ENCODE results near the gene FAM181A. TPM values are rescaled to one million over a fixed set of nuclear protein-coding genes. Genes with fewer than 3 reads are reported as not detected.

FAM181A gene
- not detected for total RNA-seq
- not detected for polyA plus RNA-seq
- not detected for total RNA-seq

DNA sequence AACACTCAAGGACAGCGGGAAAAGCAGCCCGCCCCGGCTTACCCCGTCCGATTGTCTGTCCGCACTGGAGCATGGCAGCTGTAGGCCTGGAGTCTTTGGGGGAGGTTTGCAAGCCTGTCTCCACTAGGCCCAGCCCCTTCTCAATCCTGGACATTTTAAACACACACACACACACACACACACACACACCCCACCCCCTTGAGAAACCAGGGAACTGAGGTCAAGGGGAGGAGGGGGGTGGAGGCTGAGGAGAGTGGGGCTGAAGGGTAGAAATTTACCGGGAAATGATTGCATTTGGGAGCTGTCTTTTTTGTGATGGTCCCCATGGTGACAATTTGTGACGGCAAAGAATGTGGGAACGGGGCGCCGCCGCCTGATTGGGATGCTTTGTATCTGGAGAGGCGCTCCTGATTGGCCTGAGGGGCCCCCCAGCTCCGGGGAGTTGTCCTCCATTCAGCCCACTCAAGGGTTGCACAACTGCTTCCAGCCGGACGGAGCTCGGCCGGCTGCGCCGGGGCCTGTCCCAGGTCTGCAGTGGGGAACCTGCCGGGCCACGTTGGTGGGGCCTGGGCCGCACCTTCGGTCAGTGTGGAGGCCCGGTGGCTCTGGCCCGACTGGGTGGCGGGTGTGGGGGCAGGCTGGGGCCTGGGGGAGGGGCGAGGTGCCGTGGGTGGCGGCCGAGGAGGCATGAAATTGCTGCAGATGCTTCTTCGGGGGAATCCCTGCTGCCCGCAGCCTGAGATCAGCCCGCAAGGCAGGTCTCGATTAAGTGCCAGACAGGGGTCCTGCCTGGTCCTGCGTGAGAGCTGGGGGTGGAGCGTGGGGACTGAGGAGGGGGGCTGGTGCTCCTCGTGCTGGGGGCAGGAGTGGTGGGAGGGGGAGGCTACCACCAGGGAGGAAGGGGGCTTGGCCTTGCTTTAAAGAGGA, at the start of gene FAM181A:
Gene FAM181A (plus strand): TSS at position 472 of the 927 bp plus-strand sequence. CDS start 942 bp downstream, outside the sequence.
- H3K27me3 Mint-ChIP-seq: no peaks in the 10 kb centered on the region
- no peaks in the 10 kb centered on the region for H3K9me3 Mint-ChIP-seq
- no peaks in the 10 kb centered on the region for H3K36me3 Mint-ChIP-seq
- ATAC-seq (no peak), DNase-seq (no peak)
- H3K27me3 ChIP-seq (ENCODE audit: control insufficient read depth in 2 of 2, insufficient read depth in 2 of 2, low read length in 2 of 2): no peaks in the 10 kb centered on the region
- no peak within 1 kb of the TSS for H3K4me3 Mint-ChIP-seq
- H3K4me1 ChIP-seq (ENCODE audit: control insufficient read depth in 2 of 2, insufficient read depth in 2 of 2, low read length in 2 of 2): no peaks in the 10 kb centered on the region
- no peak within 1 kb of the TSS for H3K27ac Mint-ChIP-seq
- H3K4me3 ChIP-seq (ENCODE audit: low read length): no peak within 1 kb of the TSS
- H3K36me3 ChIP-seq (ENCODE audit: control insufficient read depth in 2 of 3, insufficient read depth in 3 of 3, low read length in 3 of 3): no peaks in the 10 kb centered on the region
- CTCF ChIA-PET: no interaction called here
- no peak within 1 kb of the TSS for H3K27ac ChIP-seq (ENCODE audit: low read depth, low read length)
- no peaks in the 10 kb centered on the region for H3K9me3 ChIP-seq (ENCODE audit: control insufficient read depth in 2 of 3, low read length in 3 of 3)
- intact Hi-C loops (cut with micrococcal nuclease): no loop called here
- no peaks in the 10 kb centered on the region for H3K4me1 Mint-ChIP-seq
- POLR2A ChIA-PET: no interaction called here

GRCh38 chr14:93878212-93878611, 48.9 kb upstream of the FAM181A start:
- ChIA-PET POLR2A (no interaction called here), CTCF (no interaction called here)
- ATAC-seq (no peak), DNase-seq (no peak)
- Mint-ChIP-seq H3K9me3 (peaks cover 0 to 21% (median 4%) of the 10 kb centered on the region in 11 donors), H3K4me1 (peaks cover 0 to 6% (median 0%) of the 10 kb centered on the region in 7 donors), H3K36me3 (peaks cover 0 to 6% (median 0%) of the 10 kb centered on the region in 5 donors), H3K27ac (no peak overlapping the region), H3K27me3 (peaks cover 0 to 34% (median 18%) of the 10 kb centered on the region in 5 donors), H3K4me3 (no peak overlapping the region)
- no peak overlapping the region for H3K27ac ChIP-seq (ENCODE audit: low read depth, low read length)
- intact Hi-C loops (cut with micrococcal nuclease): no loop called here
- H3K27me3 ChIP-seq (ENCODE audit: control insufficient read depth in 2 of 2, insufficient read depth in 2 of 2, low read length in 2 of 2): no peaks in the 10 kb centered on the region
- H3K9me3 ChIP-seq (ENCODE audit: control insufficient read depth in 2 of 3, low read length in 3 of 3): no peaks in the 10 kb centered on the region
- H3K4me3 ChIP-seq (ENCODE audit: low read length): no peak overlapping the region
- no peaks in the 10 kb centered on the region for H3K36me3 ChIP-seq (ENCODE audit: control insufficient read depth in 2 of 3, insufficient read depth in 3 of 3, low read length in 3 of 3)
- no peaks in the 10 kb centered on the region for H3K4me1 ChIP-seq (ENCODE audit: control insufficient read depth in 2 of 2, insufficient read depth in 2 of 2, low read length in 2 of 2)

DNA sequence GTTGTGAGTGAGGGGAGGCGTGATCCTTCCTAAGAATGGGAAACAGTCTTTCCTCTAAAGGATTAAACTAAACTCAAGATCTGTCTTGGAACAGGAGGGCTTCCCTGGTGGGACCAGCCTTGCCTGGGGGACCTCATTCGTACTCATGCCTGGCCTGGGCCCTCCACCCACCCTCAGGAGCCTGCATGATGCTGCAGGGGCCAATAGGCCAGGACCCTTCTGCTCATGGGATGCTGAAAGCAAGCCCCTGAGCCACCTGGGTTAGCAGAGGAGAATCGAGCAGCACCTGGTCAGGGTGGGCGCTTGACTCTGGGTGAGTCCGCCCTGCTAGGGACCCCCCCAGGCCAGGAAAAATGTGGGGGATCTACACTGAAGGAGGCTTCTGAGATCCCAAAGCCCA, 48.3 kb upstream of the FAM181A start:
- Mint-ChIP-seq H3K4me1 (peaks cover 0 to 6% (median 0%) of the 10 kb centered on the region in 7 donors), H3K4me3 (no peak overlapping the region), H3K36me3 (peaks cover 0 to 6% (median 0%) of the 10 kb centered on the region in 5 donors), H3K27ac (no peak overlapping the region), H3K27me3 (peaks cover 0 to 28% (median 17%) of the 10 kb centered on the region in 5 donors), H3K9me3 (peaks cover 0 to 16% (median 4%) of the 10 kb centered on the region in 11 donors)
- POLR2A ChIA-PET: no interaction called here
- no peaks in the 10 kb centered on the region for H3K36me3 ChIP-seq (ENCODE audit: control insufficient read depth in 2 of 3, insufficient read depth in 3 of 3, low read length in 3 of 3)
- H3K27me3 ChIP-seq (ENCODE audit: control insufficient read depth in 2 of 2, insufficient read depth in 2 of 2, low read length in 2 of 2): no peaks in the 10 kb centered on the region
- CTCF ChIA-PET: no interaction called here
- H3K4me1 ChIP-seq (ENCODE audit: control insufficient read depth in 2 of 2, insufficient read depth in 2 of 2, low read length in 2 of 2): no peaks in the 10 kb centered on the region
- no peak for DNase-seq
- no peaks in the 10 kb centered on the region for H3K9me3 ChIP-seq (ENCODE audit: control insufficient read depth in 2 of 3, low read length in 3 of 3)
- ATAC-seq: no peak
- intact Hi-C loops (cut with micrococcal nuclease): no loop called here
- no peak overlapping the region for H3K4me3 ChIP-seq (ENCODE audit: low read length)
- H3K27ac ChIP-seq (ENCODE audit: low read depth, low read length): no peak overlapping the region

- POLR2A ChIA-PET: no interaction called here
- Mint-ChIP-seq H3K4me1 (peaks cover 0 to 6% (median 0%) of the 10 kb centered on the region in 7 donors), H3K27me3 (peaks cover 0 to 22% (median 12%) of the 10 kb centered on the region in 5 donors), H3K4me3 (no peak overlapping the region), H3K9me3 (peaks cover 0 to 10% (median 0%) of the 10 kb centered on the region in 11 donors), H3K36me3 (no peaks in the 10 kb centered on the region), H3K27ac (no peak overlapping the region)
- CTCF ChIA-PET: no interaction called here
- Histone ChIP-seq H3K9me3 (ENCODE audit: control insufficient read depth in 2 of 3, low read length in 3 of 3) (no peaks in the 10 kb centered on the region), H3K4me1 (ENCODE audit: control insufficient read depth in 2 of 2, insufficient read depth in 2 of 2, low read length in 2 of 2) (no peaks in the 10 kb centered on the region), H3K27me3 (ENCODE audit: control insufficient read depth in 2 of 2, insufficient read depth in 2 of 2, low read length in 2 of 2) (no peaks in the 10 kb centered on the region), H3K36me3 (ENCODE audit: control insufficient read depth in 2 of 3, insufficient read depth in 3 of 3, low read length in 3 of 3) (no peaks in the 10 kb centered on the region), H3K4me3 (ENCODE audit: low read length) (no peak overlapping the region), H3K27ac (ENCODE audit: low read depth, low read length) (no peak overlapping the region)
- no peak for DNase-seq
- intact Hi-C loops (cut with micrococcal nuclease): no loop called here
- no peak for ATAC-seq
Observed at GRCh38 chr14:93879362-93879983, 47.7 kb upstream of the FAM181A start.

- ChIA-PET POLR2A (no interaction called here), CTCF (no interaction called here)
- DNase-seq (no peak), ATAC-seq (no peak)
- Mint-ChIP-seq H3K4me3 (no peak overlapping the region), H3K36me3 (no peaks in the 10 kb centered on the region), H3K9me3 (peaks cover 0 to 13% (median 6%) of the 10 kb centered on the region in 11 donors), H3K4me1 (peaks cover 0 to 8% (median 5%) of the 10 kb centered on the region in 7 donors), H3K27ac (no peak overlapping the region), H3K27me3 (peaks cover 5 to 26% (median 12%) of the 10 kb centered on the region in 5 donors)
- Histone ChIP-seq H3K27me3 (ENCODE audit: control insufficient read depth in 2 of 2, insufficient read depth in 2 of 2, low read length in 2 of 2) (no peaks in the 10 kb centered on the region), H3K9me3 (ENCODE audit: control insufficient read depth in 2 of 3, low read length in 3 of 3) (no peaks in the 10 kb centered on the region), H3K4me1 (ENCODE audit: control insufficient read depth in 2 of 2, insufficient read depth in 2 of 2, low read length in 2 of 2) (no peaks in the 10 kb centered on the region), H3K4me3 (ENCODE audit: low read length) (no peak overlapping the region), H3K36me3 (ENCODE audit: control insufficient read depth in 2 of 3, insufficient read depth in 3 of 3, low read length in 3 of 3) (no peaks in the 10 kb centered on the region), H3K27ac (ENCODE audit: low read depth, low read length) (no peak overlapping the region)
- intact Hi-C loops (cut with micrococcal nuclease): no loop called here
Observed at GRCh38 chr14:93880021-93880820, 46.9 kb upstream of the FAM181A start.

DNA sequence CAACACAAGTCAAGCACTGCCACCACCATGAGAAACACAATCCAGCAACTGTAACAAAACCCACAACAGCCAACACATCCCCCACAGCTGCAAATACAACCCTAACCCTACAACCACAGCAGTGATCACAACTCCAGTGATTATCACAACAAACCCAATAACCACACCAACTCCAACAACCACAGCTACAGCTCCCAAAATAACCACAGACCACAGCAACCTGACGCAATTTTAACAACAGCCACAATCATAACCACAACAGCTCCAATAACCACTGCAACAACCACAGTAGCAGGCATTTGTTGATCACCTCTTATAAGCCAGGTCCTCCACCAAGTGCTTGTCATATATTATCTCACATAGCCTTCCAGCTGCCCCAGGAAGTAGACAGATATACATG, 42.2 kb upstream of the FAM181A start:
- H3K4me1 Mint-ChIP-seq: peaks cover 0 to 6% (median 0%) of the 10 kb centered on the region in 7 donors
- peaks cover 0 to 26% (median 9%) of the 10 kb centered on the region in 11 donors for H3K9me3 Mint-ChIP-seq
- H3K4me3 Mint-ChIP-seq: peak overlapping the region in 1 of 10 donors; percentile 6
- ChIA-PET POLR2A (no interaction called here), CTCF (no interaction called here)
- DNase-seq (no peak), ATAC-seq (no peak)
- Histone ChIP-seq H3K4me1 (ENCODE audit: control insufficient read depth in 2 of 2, insufficient read depth in 2 of 2, low read length in 2 of 2) (no peaks in the 10 kb centered on the region), H3K27me3 (ENCODE audit: control insufficient read depth in 2 of 2, insufficient read depth in 2 of 2, low read length in 2 of 2) (no peaks in the 10 kb centered on the region), H3K36me3 (ENCODE audit: control insufficient read depth in 2 of 3, insufficient read depth in 3 of 3, low read length in 3 of 3) (no peaks in the 10 kb centered on the region), H3K27ac (ENCODE audit: low read depth, low read length) (no peak overlapping the region), H3K4me3 (ENCODE audit: low read length) (no peak overlapping the region), H3K9me3 (ENCODE audit: control insufficient read depth in 2 of 3, low read length in 3 of 3) (no peaks in the 10 kb centered on the region)
- H3K27me3 Mint-ChIP-seq: peaks cover 16 to 35% (median 28%) of the 10 kb centered on the region in 5 donors
- intact Hi-C loops (cut with micrococcal nuclease): no loop called here
- peak overlapping the region in 1 of 9 donors; percentile 53 for H3K27ac Mint-ChIP-seq
- H3K36me3 Mint-ChIP-seq: no peaks in the 10 kb centered on the region

Data from naive thymus-derived CD4-positive, alpha-beta T cell (primary cell).